ENCODE measurements around the gene CCT5. TPM values are rescaled to one million over a fixed set of nuclear protein-coding genes. Genes with fewer than 3 reads are reported as not detected.

CCT5 gene
- polyA plus RNA-seq, 3 donors = 142 to 236 (median 229) TPM

DNA sequence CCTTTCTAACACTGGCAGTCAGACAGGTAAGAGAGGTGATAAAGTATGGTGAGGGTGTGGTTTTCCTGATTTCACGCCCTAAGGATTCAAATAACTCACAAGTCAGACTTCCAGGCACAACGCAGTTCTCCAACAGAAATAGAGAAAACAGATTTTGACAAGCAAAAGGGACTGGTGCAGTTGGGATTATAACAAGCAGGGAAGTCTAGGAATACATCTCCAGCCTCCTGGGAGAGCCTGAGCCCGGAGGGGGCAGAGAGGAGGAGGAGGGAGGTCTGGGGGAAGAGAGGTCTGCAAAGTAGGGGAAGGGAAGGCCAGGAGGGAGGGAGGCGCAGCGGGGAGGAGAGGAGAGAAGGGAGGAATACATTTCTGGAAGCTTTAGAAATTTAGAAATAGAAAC lies 56.0 kb downstream of the CCT5 start:
- H3K9me3 ChIP-seq (replicated peaks in 1 of 2; ENCODE audit: control insufficient read depth in 1 of 2, insufficient read depth in 1 of 2, low read length in 2 of 2) = no peaks in the 10 kb centered on the region

DNA sequence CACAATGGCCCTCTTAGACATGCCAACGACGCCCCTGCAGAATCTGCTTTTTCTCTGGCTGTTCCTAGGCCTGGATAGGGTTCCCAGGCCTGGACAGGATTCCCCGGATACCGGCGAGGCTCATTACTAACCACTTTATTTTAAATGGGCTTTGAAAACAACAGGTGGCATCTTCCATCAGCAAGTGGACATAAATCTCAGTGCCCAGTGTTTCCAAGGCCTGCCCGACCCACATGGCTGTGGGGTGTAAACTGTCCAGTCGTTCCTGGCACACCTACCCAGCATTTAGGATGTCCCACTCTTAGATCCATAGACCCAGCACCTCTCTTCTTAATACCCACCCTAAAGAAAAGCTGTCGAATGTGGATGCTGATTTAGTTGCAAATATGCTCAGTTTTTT lies 56.7 kb downstream of the CCT5 start:
- Mint-ChIP-seq H3K27me3 (ENCODE audit: low read depth in 3 of 3) (peaks cover 2 to 18% (median 17%) of the 10 kb centered on the region in 3 donors), H3K4me3 (peak overlapping the region in 1 of 2 donors; percentile 92), H3K9me3 (peaks cover 0 to 3% (median 0%) of the 10 kb centered on the region in 7 donors), H3K27ac (no peak overlapping the region), H3K36me3 (peaks cover 0 to 4% of the 10 kb centered on the region in 2 donors), H3K4me1 (peaks cover 21% of the 10 kb centered on the region)
- Histone ChIP-seq H3K27ac (ENCODE audit: low read depth in 1 of 2, low read length in 2 of 2) (no peak overlapping the region), H3K9ac (ENCODE audit: insufficient read depth, low read length, poor library complexity, severe bottlenecking) (no peak overlapping the region), H3K4me3 (replicated peaks in 1 of 3; ENCODE audit: low read depth in 2 of 3, low read length in 3 of 3) (peak overlapping the region in 1 of 3 experiments; percentile 81), H4K20me1 (ENCODE audit: insufficient read depth, low read length) (no peaks in the 10 kb centered on the region), H3K36me3 (replicated peaks in 1 of 2; ENCODE audit: control insufficient read depth in 1 of 2, insufficient read depth in 2 of 2, low read length in 2 of 2) (no peaks in the 10 kb centered on the region), H3K4me2 (replicated peaks; ENCODE audit: extremely low read depth, low read length, poor library complexity, severe bottlenecking) (peak overlapping the region; percentile 89), H2AFZ (ENCODE audit: insufficient read depth, low read depth, low read length, poor library complexity, severe bottlenecking) (peak overlapping the region; percentile 98), H3K79me2 (ENCODE audit: insufficient read depth, low read length) (no peaks in the 10 kb centered on the region), H3K4me1 (ENCODE audit: control insufficient read depth in 1 of 2, insufficient read depth in 2 of 2, low read length in 2 of 2) (peaks cover 3 to 4% of the 10 kb centered on the region in 2 donors), H3K9me3 (replicated peaks in 1 of 2; ENCODE audit: control insufficient read depth in 1 of 2, insufficient read depth in 1 of 2, low read length in 2 of 2) (no peaks in the 10 kb centered on the region), H3K27me3 (ENCODE audit: control insufficient read depth in 2 of 2, insufficient read depth in 2 of 2, low read length in 2 of 2) (peaks cover 0 to 3% of the 10 kb centered on the region in 2 donors)
- no peak for DNase-seq
- intact Hi-C loops (cut with micrococcal nuclease) = no loop called here
- TF ChIP-seq, protein P1, sequence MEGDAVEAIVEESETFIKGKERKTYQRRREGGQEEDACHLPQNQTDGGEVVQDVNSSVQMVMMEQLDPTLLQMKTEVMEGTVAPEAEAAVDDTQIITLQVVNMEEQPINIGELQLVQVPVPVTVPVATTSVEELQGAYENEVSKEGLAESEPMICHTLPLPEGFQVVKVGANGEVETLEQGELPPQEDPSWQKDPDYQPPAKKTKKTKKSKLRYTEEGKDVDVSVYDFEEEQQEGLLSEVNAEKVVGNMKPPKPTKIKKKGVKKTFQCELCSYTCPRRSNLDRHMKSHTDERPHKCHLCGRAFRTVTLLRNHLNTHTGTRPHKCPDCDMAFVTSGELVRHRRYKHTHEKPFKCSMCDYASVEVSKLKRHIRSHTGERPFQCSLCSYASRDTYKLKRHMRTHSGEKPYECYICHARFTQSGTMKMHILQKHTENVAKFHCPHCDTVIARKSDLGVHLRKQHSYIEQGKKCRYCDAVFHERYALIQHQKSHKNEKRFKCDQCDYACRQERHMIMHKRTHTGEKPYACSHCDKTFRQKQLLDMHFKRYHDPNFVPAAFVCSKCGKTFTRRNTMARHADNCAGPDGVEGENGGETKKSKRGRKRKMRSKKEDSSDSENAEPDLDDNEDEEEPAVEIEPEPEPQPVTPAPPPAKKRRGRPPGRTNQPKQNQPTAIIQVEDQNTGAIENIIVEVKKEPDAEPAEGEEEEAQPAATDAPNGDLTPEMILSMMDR (IDR thresholded peaks at IDR 0.05) = no peak
- 86% methylated on average over 5 of the region's 8 CpGs for WGBS (ENCODE audit: insufficient coverage)

More for the DNA sequence above, 56.0 kb downstream of the CCT5 start:
- Mint-ChIP-seq H3K4me1 (peaks cover 16% of the 10 kb centered on the region), H3K36me3 (peaks cover 0 to 4% of the 10 kb centered on the region in 2 donors), H3K27ac (no peak overlapping the region), H3K27me3 (ENCODE audit: low read depth in 3 of 3) (peaks cover 2 to 18% (median 17%) of the 10 kb centered on the region in 3 donors), H3K9me3 (no peaks in the 10 kb centered on the region), H3K4me3 (peak overlapping the region in 1 of 2 donors; percentile 11)
- no peak overlapping the region for H3K27ac ChIP-seq (ENCODE audit: low read depth in 1 of 2, low read length in 2 of 2)
- no peak overlapping the region for H3K4me2 ChIP-seq (replicated peaks; ENCODE audit: extremely low read depth, low read length, poor library complexity, severe bottlenecking)
- no peak overlapping the region for H3K9ac ChIP-seq (ENCODE audit: insufficient read depth, low read length, poor library complexity, severe bottlenecking)
- no peaks in the 10 kb centered on the region for H3K79me2 ChIP-seq (ENCODE audit: insufficient read depth, low read length)
- no peaks in the 10 kb centered on the region for H4K20me1 ChIP-seq (ENCODE audit: insufficient read depth, low read length)
- TF ChIP-seq, protein P1 (IDR thresholded peaks at IDR 0.05) = no peak
- DNase-seq = no peak
- intact Hi-C loops (cut with micrococcal nuclease) = no loop called here
- WGBS (ENCODE audit: insufficient coverage) = 100% methylated on average over 3 of the region's 5 CpGs
- peaks cover 0 to 3% of the 10 kb centered on the region in 2 donors for H3K27me3 ChIP-seq (ENCODE audit: control insufficient read depth in 2 of 2, insufficient read depth in 2 of 2, low read length in 2 of 2)
- no peaks in the 10 kb centered on the region for H3K4me1 ChIP-seq (ENCODE audit: control insufficient read depth in 1 of 2, insufficient read depth in 2 of 2, low read length in 2 of 2)
- no peak overlapping the region for H3K4me3 ChIP-seq (replicated peaks in 1 of 3; ENCODE audit: low read depth in 2 of 3, low read length in 3 of 3)
- H3K36me3 ChIP-seq (replicated peaks in 1 of 2; ENCODE audit: control insufficient read depth in 1 of 2, insufficient read depth in 2 of 2, low read length in 2 of 2) = no peaks in the 10 kb centered on the region
- H2AFZ ChIP-seq (ENCODE audit: insufficient read depth, low read depth, low read length, poor library complexity, severe bottlenecking) = peak overlapping the region; percentile 11

All from CD14-positive monocyte (primary cell).